CD14-positive monocyte (primary cell): ENCODE results near the gene PDE4C. TPM values are rescaled to one million over a fixed set of nuclear protein-coding genes. Genes with fewer than 3 reads are reported as not detected.

Source experiments
- DNase-seq, 3 donors: peaks; one replicate each; pipeline ENCODE4 v3.0.0-alpha.2; 2011 to 2022
- H2AFZ ChIP-seq: 2 replicates; pipeline ENCODE4 v1.6.0; 2012; ENCODE audit warnings: mild to moderate bottlenecking, low read depth, low read length, inconsistent platforms; ENCODE audit not compliant: insufficient read depth, poor library complexity, severe bottlenecking
- H3K27ac ChIP-seq, 2 donors: 1 replicate in 1 of 2; 2 replicates in 1 of 2; pipeline ENCODE4 v1.5.1; 2012 to 2013; ENCODE audit warnings: low read length in 2 of 2, control low read depth in 1 of 2, inconsistent platforms in 1 of 2, low read depth in 1 of 2, mild to moderate bottlenecking in 1 of 2
- H3K27me3 ChIP-seq, 2 donors: one replicate each; pipeline versions ENCODE4 v1.6.0 to v1.6.1; 2011 to 2013; ENCODE audit warnings: low read length in 2 of 2; ENCODE audit not compliant: control insufficient read depth in 2 of 2, insufficient read depth in 2 of 2
- H3K36me3 ChIP-seq, 2 donors: replicated peaks in 1 of 2; 1 replicate in 1 of 2; 2 replicates in 1 of 2; pipeline versions ENCODE4 v1.5.1 to v1.6.1; 2012 to 2013; ENCODE audit warnings: low read length in 2 of 2, control low read depth in 1 of 2, inconsistent platforms in 1 of 2, mild to moderate bottlenecking in 1 of 2; ENCODE audit not compliant: insufficient read depth in 2 of 2, control insufficient read depth in 1 of 2
- H3K4me1 ChIP-seq, 2 donors: 1 replicate in 1 of 2; 2 replicates in 1 of 2; pipeline versions ENCODE4 v1.5.1 to v1.6.1; 2012 to 2013; ENCODE audit warnings: low read length in 2 of 2, control low read depth in 1 of 2, inconsistent platforms in 1 of 2, mild to moderate bottlenecking in 1 of 2, moderate library complexity in 1 of 2; ENCODE audit not compliant: insufficient read depth in 2 of 2, control insufficient read depth in 1 of 2
- H3K4me2 ChIP-seq: replicated peaks from 2 replicates; pipeline ENCODE3; 2012; ENCODE audit warnings: low read length, moderate library complexity, mild to moderate bottlenecking; ENCODE audit not compliant: poor library complexity, severe bottlenecking; ENCODE audit errors: extremely low read depth
- H3K4me3 ChIP-seq, 3 experiments: fragments of 200-600 bp in 1 of 3; sonication (generic) in 1 of 3; replicated peaks in 1 of 3; 1 replicate in 2 of 3; 2 replicates in 1 of 3; pipeline ENCODE4 v1.5.1; 2011 to 2013; ENCODE audit warnings: low read length in 3 of 3, mild to moderate bottlenecking in 3 of 3, control low read depth in 2 of 3, low read depth in 2 of 3, inconsistent platforms in 1 of 3, moderate library complexity in 1 of 3
- H3K79me2 ChIP-seq: 2 replicates; pipeline ENCODE4 v1.6.0; 2012; ENCODE audit warnings: mild to moderate bottlenecking, control low read depth, inconsistent platforms, low read length, moderate library complexity; ENCODE audit not compliant: insufficient read depth
- H3K9ac ChIP-seq: 2 replicates; pipeline ENCODE4 v1.6.0; 2017; ENCODE audit warnings: low read length, mild to moderate bottlenecking; ENCODE audit not compliant: insufficient read depth, poor library complexity, severe bottlenecking
- H3K9me3 ChIP-seq, 2 donors: replicated peaks in 1 of 2; 1 replicate in 1 of 2; 2 replicates in 1 of 2; pipeline versions ENCODE4 v1.5.1 to v1.6.1; 2012 to 2013; ENCODE audit warnings: low read length in 2 of 2, control low read depth in 1 of 2; ENCODE audit not compliant: control insufficient read depth in 1 of 2, insufficient read depth in 1 of 2
- H4K20me1 ChIP-seq: 2 replicates; pipeline ENCODE4 v1.6.0; 2012; ENCODE audit warnings: mild to moderate bottlenecking, low read length, control low read depth, moderate library complexity; ENCODE audit not compliant: insufficient read depth
- H3K27ac Mint-ChIP-seq, 7 donors: one replicate each; pipeline ENCODE4 v1.8.0; 2020; ENCODE audit warnings: mild to moderate bottlenecking in 7 of 7, mixed read lengths in 7 of 7, moderate library complexity in 6 of 7, inconsistent platforms in 2 of 7
- H3K27me3 Mint-ChIP-seq, 3 donors: one replicate each; pipeline ENCODE4 v1.8.0; 2021 to 2022; ENCODE audit warnings: low read depth in 3 of 3, mild to moderate bottlenecking in 3 of 3, mixed read lengths in 3 of 3, moderate library complexity in 3 of 3, inconsistent platforms in 1 of 3
- H3K36me3 Mint-ChIP-seq, 2 donors: one replicate each; pipeline ENCODE4 v1.8.0; 2020; ENCODE audit warnings: mixed read lengths in 2 of 2, inconsistent platforms in 1 of 2, mild to moderate bottlenecking in 1 of 2
- H3K4me1 Mint-ChIP-seq: one replicate; pipeline ENCODE4 v1.8.0; 2020; ENCODE audit warnings: mild to moderate bottlenecking, mixed read lengths
- H3K4me3 Mint-ChIP-seq, 2 donors: one replicate each; pipeline ENCODE4 v1.8.0; 2020; ENCODE audit warnings: mild to moderate bottlenecking in 2 of 2, mixed read lengths in 2 of 2, moderate library complexity in 1 of 2
- H3K9me3 Mint-ChIP-seq, 7 donors: one replicate each; pipeline ENCODE4 v1.8.0; 2020 to 2022; ENCODE audit warnings: mixed read lengths in 7 of 7, mild to moderate bottlenecking in 6 of 7, moderate library complexity in 6 of 7, inconsistent platforms in 2 of 7
- WGBS: methylation state at CpG from one replicate; pipeline ENCODE4 v1.1.5; 2013; ENCODE audit warnings: missing lambda C conversion rate; ENCODE audit not compliant: insufficient coverage; 5-methylcytosine and 5-hydroxymethylcytosine counted together
- intact Hi-C, 2 donors: fragments of 100-400 bp; cut with micrococcal nuclease; formaldehyde crosslinking; loops; one replicate each; pipeline versions ENCODE4 v1.15.0 to v1.15.1; 2023
- polyA minus RNA-seq: library from RNA; depleted of rRNA, polyadenylated mRNA; stranded (reverse); fragments of >200 nt; gene quantifications from 2 replicates; pipeline ENCODE4 v1.2.3, GENCODE V29; 2012
- polyA plus RNA-seq, 3 donors: library from polyadenylated mRNA; depleted of rRNA in 1 of 3; unstranded in 2 of 3; stranded (reverse) in 1 of 3; fragments of 300-500 nt in 2 of 3; fragments of >200 nt in 1 of 3; fragmentation: Illumina TruSeq in 2 of 3; gene quantifications; 1 replicate in 2 of 3; 2 replicates in 1 of 3; pipeline ENCODE4 v1.2.3, GENCODE V29; 2012 to 2021
- total RNA-seq, 12 experiments: library from RNA in 1 of 12; stranded (reverse) in 1 of 12; fragments of 120-200 nt in 1 of 12; gene quantifications; one replicate each; pipeline ENCODE4 v1.2.4 and lab custom pipeline; 2013 to 2026; ENCODE audit warnings: mixed read lengths in 6 of 12, inconsistent platforms in 1 of 12
- TF ChIP-seq, protein P1 (sequence below): fragments of 200-600 bp; IDR thresholded peaks from one replicate; pipeline ENCODE4 v1.8.0; 2022; ENCODE audit warnings: antibody characterized with exemption, mild to moderate bottlenecking

Gene PDE4C
- 0.10 TPM for total RNA-seq (2013)
- polyA plus RNA-seq (not detected), polyA minus RNA-seq (0.97 TPM in 1 of 2 replicates, not detected in the other), total RNA-seq (lab: John Stamatoyannopoulos, UW) (0.12 to 1.7 (median 0.35) reads per million in 11 experiments)

DNA sequence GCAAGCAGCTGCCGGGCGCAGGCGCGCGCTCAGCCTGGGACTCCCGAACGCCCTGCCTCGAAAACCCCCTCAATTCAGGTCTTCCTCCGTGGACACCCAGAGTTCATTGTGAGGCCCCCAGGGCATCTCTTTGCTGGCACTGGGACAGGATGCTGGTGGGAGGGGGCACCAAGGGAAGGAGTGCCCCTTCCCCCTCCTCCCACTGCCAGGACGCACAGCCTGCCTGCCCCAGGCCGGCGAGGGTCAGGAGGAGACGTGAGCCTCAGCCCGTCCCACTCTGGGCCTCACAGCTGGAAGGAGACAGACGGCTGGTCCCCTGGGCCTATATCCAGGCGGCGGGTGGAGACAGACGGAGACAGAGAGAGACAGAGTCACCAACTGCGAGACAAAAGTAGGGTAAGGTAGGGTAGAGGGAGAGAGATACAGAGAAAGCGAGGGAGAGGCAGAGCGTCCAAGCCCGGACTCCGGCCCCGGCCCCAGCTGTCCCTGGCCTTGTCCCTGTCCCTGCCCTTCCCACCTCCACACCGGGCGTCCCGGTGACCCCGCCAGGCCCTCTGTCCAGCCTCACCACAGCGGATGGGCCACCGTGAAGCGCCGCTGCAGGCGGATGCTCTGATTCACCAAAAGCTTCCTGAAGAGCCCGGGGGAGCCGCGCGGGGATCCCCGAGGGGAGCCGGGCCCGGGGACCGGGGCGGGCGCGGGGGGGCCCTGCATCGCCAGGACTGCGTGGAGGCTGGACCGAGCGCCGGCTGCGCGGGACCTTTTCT, at the start of gene PDE4C:
Gene PDE4C, minus strand, starts transcription at position 737 of the 767 bp plus-strand sequence. Its CDS starts 23 bp downstream, at position 714.
- H3K9ac ChIP-seq: no peak within 1 kb of the TSS
- no peaks in the 10 kb centered on the region for H4K20me1 ChIP-seq
- H2AFZ ChIP-seq: no peak within 1 kb of the TSS
- Mint-ChIP-seq H3K27me3 (peaks cover 46 to 69% (median 63%) of the 10 kb centered on the region in 3 donors), H3K9me3 (peaks cover 0 to 12% (median 10%) of the 10 kb centered on the region in 7 donors), H3K36me3 (peaks cover 0 to 6% of the 10 kb centered on the region in 2 donors), H3K4me1 (peaks cover 22% of the 10 kb centered on the region), H3K27ac (peak within 1 kb of the TSS in 1 of 7 donors; percentile 73), H3K4me3 (peak within 1 kb of the TSS in 1 of 2 donors; percentile 95)
- DNase-seq: peak in 1 of 3 donors; percentile 53
- H3K4me2 ChIP-seq: no peak within 1 kb of the TSS
- TF ChIP-seq, protein P1, sequence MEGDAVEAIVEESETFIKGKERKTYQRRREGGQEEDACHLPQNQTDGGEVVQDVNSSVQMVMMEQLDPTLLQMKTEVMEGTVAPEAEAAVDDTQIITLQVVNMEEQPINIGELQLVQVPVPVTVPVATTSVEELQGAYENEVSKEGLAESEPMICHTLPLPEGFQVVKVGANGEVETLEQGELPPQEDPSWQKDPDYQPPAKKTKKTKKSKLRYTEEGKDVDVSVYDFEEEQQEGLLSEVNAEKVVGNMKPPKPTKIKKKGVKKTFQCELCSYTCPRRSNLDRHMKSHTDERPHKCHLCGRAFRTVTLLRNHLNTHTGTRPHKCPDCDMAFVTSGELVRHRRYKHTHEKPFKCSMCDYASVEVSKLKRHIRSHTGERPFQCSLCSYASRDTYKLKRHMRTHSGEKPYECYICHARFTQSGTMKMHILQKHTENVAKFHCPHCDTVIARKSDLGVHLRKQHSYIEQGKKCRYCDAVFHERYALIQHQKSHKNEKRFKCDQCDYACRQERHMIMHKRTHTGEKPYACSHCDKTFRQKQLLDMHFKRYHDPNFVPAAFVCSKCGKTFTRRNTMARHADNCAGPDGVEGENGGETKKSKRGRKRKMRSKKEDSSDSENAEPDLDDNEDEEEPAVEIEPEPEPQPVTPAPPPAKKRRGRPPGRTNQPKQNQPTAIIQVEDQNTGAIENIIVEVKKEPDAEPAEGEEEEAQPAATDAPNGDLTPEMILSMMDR: no peak
- no peaks in the 10 kb centered on the region for H3K79me2 ChIP-seq
- H3K4me1 ChIP-seq: peaks cover 14 to 22% of the 10 kb centered on the region in 2 donors
- peaks cover 18 to 44% of the 10 kb centered on the region in 2 donors for H3K27me3 ChIP-seq
- H3K4me3 ChIP-seq: no peak within 1 kb of the TSS
- H3K36me3 ChIP-seq: no peaks in the 10 kb centered on the region
- intact Hi-C loops: no loop called here
- H3K9me3 ChIP-seq: peaks cover 0 to 4% of the 10 kb centered on the region in 2 donors
- WGBS: 3% methylated on average over 37 of the region's 51 CpGs
- no peak within 1 kb of the TSS for H3K27ac ChIP-seq

DNA sequence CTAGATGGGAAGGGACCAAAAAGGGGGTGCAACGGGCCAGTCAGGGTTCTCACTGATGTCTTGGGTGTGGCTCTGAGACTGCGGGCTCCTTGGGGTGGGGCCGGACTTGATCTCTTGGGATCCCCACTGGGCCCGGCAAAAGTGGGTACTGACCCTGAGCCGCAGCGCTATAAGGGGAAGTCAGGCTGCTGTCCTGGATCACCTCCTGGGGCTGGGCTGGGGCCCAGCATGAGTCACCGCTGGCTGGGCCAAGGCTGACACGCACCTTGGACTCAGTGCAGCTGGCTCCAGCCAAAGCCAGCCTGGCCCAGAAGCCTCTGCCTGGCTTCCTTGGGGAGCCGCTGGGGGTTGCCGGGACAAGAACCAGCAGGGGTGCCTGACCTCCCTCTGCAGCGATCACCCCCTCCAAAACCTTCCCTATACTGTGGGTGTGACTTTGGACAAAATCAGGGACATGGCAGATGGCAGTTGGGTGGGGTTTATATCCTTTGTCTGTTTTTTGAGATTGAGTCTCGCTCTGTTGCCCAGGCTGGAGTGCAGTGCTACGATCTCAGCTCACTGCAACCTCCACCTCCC, 48.6 kb upstream of the PDE4C start:
- Histone ChIP-seq H3K27me3 (no peaks in the 10 kb centered on the region), H3K9ac (peak overlapping the region; percentile 16), H3K4me2 (peak overlapping the region; percentile 8), H3K79me2 (peaks cover 32% of the 10 kb centered on the region), H3K27ac (peak overlapping the region; percentile 29 to 82), H3K36me3 (peaks cover 6 to 15% of the 10 kb centered on the region in 2 donors), H3K4me1 (peaks cover 32 to 42% of the 10 kb centered on the region in 2 donors), H4K20me1 (peaks cover 94% of the 10 kb centered on the region), H3K9me3 (no peaks in the 10 kb centered on the region), H2AFZ (no peak overlapping the region), H3K4me3 (peak overlapping the region in 1 of 3 experiments; percentile 12)
- Mint-ChIP-seq H3K4me3 (peak overlapping the region; percentile 35 to 58), H3K27ac (peak overlapping the region; percentile 54 to 84 (median 70)), H3K4me1 (peaks cover 41% of the 10 kb centered on the region), H3K36me3 (peaks cover 20 to 55% of the 10 kb centered on the region in 2 donors), H3K9me3 (peaks cover 0 to 6% (median 3%) of the 10 kb centered on the region in 7 donors), H3K27me3 (peaks cover 0 to 17% (median 2%) of the 10 kb centered on the region in 3 donors)
- intact Hi-C loops: loop anchor here (5.0 to 10.0 kb wide), 2 partner anchors 140 to 142 kb away; partner anchors contain the start of gene SSBP4 (in 2 of the 2)
- WGBS: 27% methylated on average over 7 of the region's 13 CpGs
- DNase-seq: peak; percentile 92 to 95 (median 95)
- TF ChIP-seq, protein P1: no peak
